ENCODE results near the gene SMAD5. TPM values are rescaled to one million over a fixed set of nuclear protein-coding genes. Genes with fewer than 3 reads are reported as not detected.

SMAD5 gene
- total RNA-seq, 1 experiment from 2014 or later, result 64.3 TPM

- ChIA-PET POLR2A (interaction anchor here (1.4 kb wide), 1 partner anchor 10 kb away, joined by 5 read pairs; no protein-coding TSS in a partner anchor), CTCF (no interaction called here), RAD21 (ENCODE audit: low non-redundant PET in 1 of 2, low total read pairs in 2 of 2, uncharacterized antibody in 2 of 2, unreplicated experiment in 2 of 2) (no interaction called here)
- intact Hi-C loops (cut with micrococcal nuclease), result no loop called here
- Histone ChIP-seq H4K20me1 (ENCODE audit: insufficient read depth) (peaks cover 24% of the 10 kb centered on the region; the same call in 1 of the 2 replicates), H3K36me3 (ENCODE audit: control insufficient read depth in 1 of 2, insufficient read depth in 2 of 2, low read length in 2 of 2) (no peaks in the 10 kb centered on the region), H3K9me2 (ENCODE audit: insufficient read depth) (no peaks in the 10 kb centered on the region), H3K4me2 (ENCODE audit: low read length) (peak overlapping the region; percentile 75), H3K9me3 (ENCODE audit: control insufficient read depth in 1 of 2, insufficient read depth in 1 of 2, low read depth in 1 of 2, low read length in 2 of 2) (no peaks in the 10 kb centered on the region), H3K27me3 (ENCODE audit: insufficient read depth, low read length) (no peaks in the 10 kb centered on the region), H3K9ac (ENCODE audit: low read length) (peak overlapping the region; percentile 91), H2AFZ (ENCODE audit: low read depth, low read length, poor library complexity, severe bottlenecking) (no peak overlapping the region), H3K79me2 (ENCODE audit: insufficient read depth, low read length) (peaks cover 57% of the 10 kb centered on the region), H3K27ac (ENCODE audit: low read depth, low read length) (peak overlapping the region; percentile 92), H3K4me1 (ENCODE audit: control insufficient read depth in 1 of 2, insufficient read depth in 2 of 2, low read length in 2 of 2) (peaks cover 6 to 15% of the 10 kb centered on the region in 2 experiments; a peak in 3 of 4 replicates), H3K4me3 (replicated peaks in 1 of 2; ENCODE audit: low read depth in 1 of 2, low read length in 2 of 2) (peak overlapping the region; percentile 70 to 89)
- TSS peak; percentile 40 for BruUV-seq (replicated peaks)
- ATAC-seq (peak; percentile 45), DNase-seq (ENCODE audit: low read depth, low spot score) (no peak)
- TF ChIP-seq TCF7L2 (IDR thresholded peaks at IDR 0.05; ENCODE audit: borderline replicate concordance, extremely low read depth, insufficient read depth, insufficient read length) (no peak), ZFX (IDR thresholded peaks at IDR 0.05) (peak; percentile 52)
Measured at GRCh38 chr5:136133222-136133921, 727 bp downstream of the SMAD5 start.

DNA sequence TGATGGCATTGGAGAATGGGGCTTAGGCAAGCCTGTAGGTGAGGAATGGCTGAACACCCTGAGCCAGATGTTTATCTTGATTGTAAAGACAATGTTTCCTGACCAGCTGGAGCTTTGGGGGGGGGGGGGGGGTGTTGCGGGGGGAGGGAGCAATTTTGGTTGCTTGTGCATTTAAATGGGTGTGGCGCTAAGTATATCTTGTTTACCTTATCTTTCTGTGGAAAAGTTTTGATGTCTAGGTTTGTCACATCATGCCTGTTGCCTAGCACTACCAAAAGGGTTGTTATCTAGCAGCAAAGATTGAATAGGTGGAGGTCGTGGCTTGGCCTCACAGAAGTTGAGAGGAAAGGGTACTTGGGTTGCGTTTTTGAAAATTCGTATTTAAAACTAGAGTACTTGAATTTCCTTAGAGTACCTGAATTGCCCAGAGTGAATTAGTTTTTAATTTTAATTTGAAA lies 1.3 kb downstream of the SMAD5 start:
- Histone ChIP-seq H2AFZ (ENCODE audit: low read depth, low read length, poor library complexity, severe bottlenecking) (no peak overlapping the region), H3K79me2 (ENCODE audit: insufficient read depth, low read length) (peaks cover 63% of the 10 kb centered on the region), H3K4me2 (ENCODE audit: low read length) (peak overlapping the region; percentile 75)

More for the DNA sequence above, 1.3 kb downstream of the SMAD5 start:
- ChIA-PET RAD21 (ENCODE audit: low non-redundant PET in 1 of 2, low total read pairs in 2 of 2, uncharacterized antibody in 2 of 2, unreplicated experiment in 2 of 2) (no interaction called here), CTCF (no interaction called here), POLR2A (no interaction called here)
- H3K9me3 ChIP-seq (ENCODE audit: control insufficient read depth in 1 of 2, insufficient read depth in 1 of 2, low read depth in 1 of 2, low read length in 2 of 2), result no peaks in the 10 kb centered on the region
- peaks cover 24% of the 10 kb centered on the region; the same call in 1 of the 2 replicates for H4K20me1 ChIP-seq (ENCODE audit: insufficient read depth)
- DNase-seq (ENCODE audit: low read depth, low spot score) (no peak), ATAC-seq (no peak)
- peak overlapping the region; percentile 70 to 89 for H3K4me3 ChIP-seq (replicated peaks in 1 of 2; ENCODE audit: low read depth in 1 of 2, low read length in 2 of 2)
- H3K27ac ChIP-seq (ENCODE audit: low read depth, low read length), result no peak overlapping the region
- H3K9me2 ChIP-seq (ENCODE audit: insufficient read depth), result no peaks in the 10 kb centered on the region
- intact Hi-C loops (cut with micrococcal nuclease), result no loop called here
- no peaks in the 10 kb centered on the region for H3K27me3 ChIP-seq (ENCODE audit: insufficient read depth, low read length)
- no peaks in the 10 kb centered on the region for H3K36me3 ChIP-seq (ENCODE audit: control insufficient read depth in 1 of 2, insufficient read depth in 2 of 2, low read length in 2 of 2)
- no TSS peak for BruUV-seq (replicated peaks)
- H3K9ac ChIP-seq (ENCODE audit: low read length), result peak overlapping the region; percentile 91
- peaks cover 6 to 15% of the 10 kb centered on the region in 2 experiments; a peak in 3 of 4 replicates for H3K4me1 ChIP-seq (ENCODE audit: control insufficient read depth in 1 of 2, insufficient read depth in 2 of 2, low read length in 2 of 2)
- TF ChIP-seq RAD21 (IDR thresholded peaks at IDR 0.05; ENCODE audit: low read depth) (no peak), ZFX (IDR thresholded peaks at IDR 0.05) (no peak), SRF (IDR thresholded peaks at IDR 0.05; ENCODE audit: low read depth) (no peak), TCF7L2 (IDR thresholded peaks at IDR 0.05; ENCODE audit: borderline replicate concordance, extremely low read depth, insufficient read depth, insufficient read length) (no peak), ZBTB33 (IDR thresholded peaks at IDR 0.05; ENCODE audit: extremely low read depth, insufficient replicate concordance, low read length) (no peak), EZH2phosphoT487 (IDR thresholded peaks at IDR 0.05; ENCODE audit: borderline replicate concordance) (no peak)
